GM18498 (cell line): ENCODE measurements around the gene HMCN2.

Experiments used
- ATAC-seq: cut with Tn5 transposase; IDR thresholded peaks from one replicate; pipeline ENCODE4 v1.9.1; 2021; ENCODE audit warnings: mild to moderate bottlenecking, moderate library complexity; ENCODE audit not compliant: unreplicated experiment

Gene HMCN2

GRCh38 chr9:130478736-130479575 lies 213.4 kb downstream of the HMCN2 start:
- ATAC-seq, result no peak

- no peak for ATAC-seq
Measured at GRCh38 chr9:130479587-130479986, 214.0 kb downstream of the HMCN2 start.

GRCh38 chr9:130480673-130481072 lies 215.1 kb downstream of the HMCN2 start:
- no peak for ATAC-seq

GRCh38 chr9:130482463-130482862 lies 216.9 kb downstream of the HMCN2 start:
- no peak for ATAC-seq

- ATAC-seq, result no peak
Measured at GRCh38 chr9:130483371-130483971, 217.9 kb downstream of the HMCN2 start.
